Heart left ventricle (tissue), 16 donors: ENCODE results near the gene ACIN1. TPM values are rescaled to one million over a fixed set of nuclear protein-coding genes. Genes with fewer than 3 reads are reported as not detected.

Experiments
- ATAC-seq, 4 donors: fragments of 200-7000 bp; cut with Tn5 transposase; one replicate each; pipeline ENCODE4 v1.9.1; 2020 to 2022; ENCODE audit warnings: moderate library complexity in 4 of 4, mild to moderate bottlenecking in 3 of 4, moderate number of reproducible peaks in 1 of 4
- DNase-seq, 5 donors: peaks; one replicate each; pipeline ENCODE4 v3.0.0-alpha.2; 2020
- H3K27ac ChIP-seq, 12 donors: fragments of 200-600 bp; sonication (generic) in 4 of 12; one replicate each; pipeline versions ENCODE4 v1.5.0 to v1.8.0; 2016 to 2022; ENCODE audit warnings: mild to moderate bottlenecking in 2 of 12
- H3K27me3 ChIP-seq, 9 donors: fragments of 200-600 bp; sonication (generic) in 2 of 9; one replicate each; pipeline versions ENCODE4 v1.5.1 to v1.8.0; 2016 to 2022; ENCODE audit warnings: mild to moderate bottlenecking in 3 of 9
- H3K36me3 ChIP-seq, 9 donors: fragments of 200-600 bp; sonication (generic) in 2 of 9; one replicate each; pipeline versions ENCODE4 v1.5.0 to v1.8.0; 2018 to 2022; ENCODE audit warnings: mild to moderate bottlenecking in 2 of 9
- H3K4me1 ChIP-seq, 12 donors: fragments of 200-600 bp; sonication (generic) in 4 of 12; one replicate each; pipeline versions ENCODE4 v1.5.0 to v1.8.0; 2016 to 2022; ENCODE audit warnings: mild to moderate bottlenecking in 3 of 12
- H3K4me3 ChIP-seq, 12 donors: fragments of 200-600 bp; sonication (generic) in 4 of 12; one replicate each; pipeline versions ENCODE4 v1.5.0 to v1.8.0; 2017 to 2022; ENCODE audit warnings: mild to moderate bottlenecking in 9 of 12, moderate library complexity in 4 of 12
- H3K9me3 ChIP-seq, 12 donors: fragments of 200-600 bp; sonication (generic) in 4 of 12; one replicate each; pipeline versions ENCODE4 v1.5.0 to v1.8.0; 2016 to 2022; ENCODE audit warnings: mild to moderate bottlenecking in 1 of 12
- POLR2A ChIP-seq, 2 donors: fragments of 450-650 bp; IDR thresholded peaks; one replicate each; pipeline ENCODE4 v1.6.1; 2017; ENCODE audit warnings: antibody characterized with exemption in 2 of 2, mild to moderate bottlenecking in 2 of 2, moderate library complexity in 2 of 2
- WGBS, 4 donors: extraction: QIAGEN DNeasy Blood & Tissue Kit in 2 of 4; methylation state at CpG; one replicate each; pipeline versions ENCODE4 v1.1.5 to v1.1.7; 2013 to 2018; 5-methylcytosine and 5-hydroxymethylcytosine counted together
- intact Hi-C, 10 donors: fragments of 100-400 bp; cut with DNase I; formaldehyde crosslinking; loops; one replicate each; pipeline versions ENCODE4 v1.11.1 to v1.14.2; 2022
- polyA plus RNA-seq, 2 donors: library from polyadenylated mRNA; stranded (reverse); fragments of 200-250 nt; gene quantifications; one replicate each; pipeline ENCODE4 v1.2.3, GENCODE V29; 2013
- total RNA-seq, 9 donors: library from RNA; depleted of rRNA in 2 of 9; stranded (reverse); fragments of >200 nt in 2 of 9; fragmentation: NEBNext Ultra II Directional in 3 of 9; extraction: Animal tissue kit (Norgen Biotek cat#: 25700) in 3 of 9; gene quantifications; one replicate each; pipeline versions ENCODE4 v1.1.0 to v1.2.4, GENCODE V29; 2016 to 2023
- TF ChIP-seq, protein P1 (sequence below), 12 donors: fragments of 200-600 bp; sonication (generic) in 4 of 12; IDR thresholded peaks; one replicate each; pipeline versions ENCODE4 v1.5.0 to v1.8.0; 2018 to 2022; ENCODE audit warnings: antibody characterized with exemption in 12 of 12, mild to moderate bottlenecking in 5 of 12
- donor health status: ischemic (EF 13 %, LVEDD 7.1; RV severe dilation, severe dysfunction).
- donor health status: healthy with polysubstance abuse.
- donor health status: DM: no; HTN: yes; CAD: no.
- donor health status: DM: no; HTN: no; CAD: no.
- donor health status: ischemic (EF 25% LVEDD 6.9; RV normal size, moderate dysfunction).
- donor health status: ischemic (EF 25% LVEDD 5.7; RV mildly dilated, moderate dysfunction).
- donor health status: healthy.
- donor health status: DM: yes; HTN: yes; CAD: no.
- donor health status: ischemic (EF 35%, LVEDD 5.7; RV mildly dilated, moderate dysfunction).
- donor health status: nonischemic (EF 11% LVEDD 7.7; RV severe dilation, severe dysfunction).
- donor health status: DM: yes; HTN: yes; CAD: no.
- donor health status: PGD.
- donor health status: ischemic (EF 29% LVEDD 5.4; RV normal size, mild dysfunction).
- donor health status: nonischemic (EF 23%, LVEDD 6.1; RV moderate dilation, normal function).

Gene ACIN1
- total and polyA plus RNA-seq, 11 donors = 42.0 to 91.2 (median 65.6) TPM

DNA sequence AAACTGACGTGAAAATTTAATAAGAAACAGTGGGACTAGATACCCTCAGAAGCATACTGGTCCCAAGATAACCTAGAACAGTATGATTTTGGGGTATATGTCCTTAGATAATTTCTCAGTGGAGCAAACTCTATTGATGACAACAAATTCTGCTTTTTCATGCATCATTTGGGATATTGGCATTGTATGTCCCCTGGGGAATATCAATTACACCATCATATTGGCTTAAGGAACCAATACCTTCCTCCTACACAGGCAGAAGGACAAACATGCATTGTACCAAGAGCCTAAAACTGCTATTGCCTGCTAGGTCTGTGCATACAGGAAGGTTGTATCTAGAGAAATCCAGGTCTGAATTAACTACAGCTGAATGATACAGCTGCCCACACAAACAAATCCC lies 20.0 kb downstream of the ACIN1 start:
- DNase-seq (no peak), ATAC-seq (no peak)
- Histone ChIP-seq H3K4me3 (no peak overlapping the region), H3K36me3 (peaks cover 0 to 78% (median 77%) of the 10 kb centered on the region in 9 donors), H3K27me3 (no peaks in the 10 kb centered on the region), H3K27ac (no peak overlapping the region), H3K4me1 (peaks cover 5 to 55% (median 29%) of the 10 kb centered on the region in 12 donors), H3K9me3 (no peaks in the 10 kb centered on the region)
- intact Hi-C loops = loop anchor here in 5 of 10 donors (5.0 kb wide), 2 partner anchors 32 to 37 kb away; no protein-coding TSS in a partner anchor
- 88 to 95% (median 94%) methylated on average over 1 of the region's 1 CpG for WGBS, 4 donors
- TF ChIP-seq, protein P1, sequence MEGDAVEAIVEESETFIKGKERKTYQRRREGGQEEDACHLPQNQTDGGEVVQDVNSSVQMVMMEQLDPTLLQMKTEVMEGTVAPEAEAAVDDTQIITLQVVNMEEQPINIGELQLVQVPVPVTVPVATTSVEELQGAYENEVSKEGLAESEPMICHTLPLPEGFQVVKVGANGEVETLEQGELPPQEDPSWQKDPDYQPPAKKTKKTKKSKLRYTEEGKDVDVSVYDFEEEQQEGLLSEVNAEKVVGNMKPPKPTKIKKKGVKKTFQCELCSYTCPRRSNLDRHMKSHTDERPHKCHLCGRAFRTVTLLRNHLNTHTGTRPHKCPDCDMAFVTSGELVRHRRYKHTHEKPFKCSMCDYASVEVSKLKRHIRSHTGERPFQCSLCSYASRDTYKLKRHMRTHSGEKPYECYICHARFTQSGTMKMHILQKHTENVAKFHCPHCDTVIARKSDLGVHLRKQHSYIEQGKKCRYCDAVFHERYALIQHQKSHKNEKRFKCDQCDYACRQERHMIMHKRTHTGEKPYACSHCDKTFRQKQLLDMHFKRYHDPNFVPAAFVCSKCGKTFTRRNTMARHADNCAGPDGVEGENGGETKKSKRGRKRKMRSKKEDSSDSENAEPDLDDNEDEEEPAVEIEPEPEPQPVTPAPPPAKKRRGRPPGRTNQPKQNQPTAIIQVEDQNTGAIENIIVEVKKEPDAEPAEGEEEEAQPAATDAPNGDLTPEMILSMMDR (IDR thresholded peaks at IDR 0.05) = no peak
- no peak for TF ChIP-seq POLR2A (IDR thresholded peaks at IDR 0.05)

DNA sequence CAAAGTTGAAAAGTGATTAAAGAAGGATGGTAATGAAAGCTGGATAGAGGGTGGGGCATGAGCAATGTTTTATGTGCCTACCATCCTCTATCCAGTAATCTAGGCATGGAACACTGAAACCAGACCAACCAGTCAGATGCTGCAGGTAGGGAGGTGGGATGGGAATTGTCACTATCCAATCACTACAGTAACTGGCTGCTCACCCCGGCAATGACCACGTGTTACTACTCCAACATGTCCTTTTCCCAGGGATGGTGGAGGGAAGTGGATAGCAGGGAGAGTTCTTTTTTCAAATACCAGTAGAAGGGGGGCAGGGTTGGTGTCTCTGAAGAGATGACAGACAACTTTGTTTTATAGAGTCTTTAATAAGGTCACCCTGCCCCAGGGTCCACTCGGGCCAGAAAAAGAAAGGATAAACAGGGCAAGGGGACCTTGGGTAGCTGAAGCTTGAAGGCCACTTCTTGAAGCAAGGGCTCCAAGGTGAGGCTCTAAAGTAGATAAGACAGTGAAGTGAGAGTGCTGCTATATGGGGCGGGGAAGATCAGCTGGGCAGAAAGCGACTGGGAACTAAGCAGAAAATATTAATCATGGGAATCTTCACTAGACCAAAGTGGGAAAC lies 22.9 kb downstream of the ACIN1 start:
- WGBS, 4 donors = 38 to 42% (median 39%) methylated on average over 5 of the region's 5 CpGs
- H3K4me1 ChIP-seq = peaks cover 5 to 49% (median 31%) of the 10 kb centered on the region in 12 donors
- H3K4me3 ChIP-seq = peak overlapping the region; percentile 31 to 72 (median 67)

DNA sequence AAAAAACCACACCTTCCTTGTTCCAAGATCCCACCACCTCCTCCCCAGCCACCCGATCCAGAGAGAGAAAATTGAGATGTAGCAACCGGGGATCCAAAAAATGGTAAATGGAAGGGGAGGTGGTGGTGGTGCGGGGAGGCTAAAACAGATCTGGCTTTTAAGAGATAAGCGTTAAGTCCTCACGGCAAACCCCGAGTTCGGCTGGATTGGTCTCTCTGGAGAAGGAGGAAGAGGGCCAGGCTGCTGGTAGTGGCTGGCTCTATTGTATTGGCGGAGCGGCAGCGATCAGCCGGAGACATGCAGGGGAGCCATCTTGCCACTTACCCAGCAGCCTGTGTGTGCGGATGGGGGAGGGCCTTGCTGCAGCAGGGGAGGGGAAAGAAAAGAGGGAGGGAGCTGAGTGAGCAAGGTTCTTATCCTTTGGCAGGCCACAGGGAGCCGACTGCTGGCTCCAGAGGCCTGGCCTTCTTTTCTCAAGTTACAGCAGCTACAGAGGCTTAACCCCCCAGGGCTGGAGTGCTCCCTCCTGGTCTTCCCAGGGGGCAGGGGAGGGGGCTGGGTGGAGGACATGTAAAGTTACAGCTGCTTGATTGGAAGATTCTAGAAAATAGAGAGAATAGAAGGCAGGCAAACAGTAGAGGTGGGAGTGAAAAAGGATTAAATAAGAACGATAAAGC lies 23.6 kb downstream of the ACIN1 start:
- ATAC-seq = peak; percentile 88 to 94 (median 94)
- Histone ChIP-seq H3K36me3 (peaks cover 0 to 77% (median 65%) of the 10 kb centered on the region in 9 donors), H3K27ac (peak overlapping the region; percentile 49 to 90 (median 84)), H3K27me3 (no peaks in the 10 kb centered on the region), H3K4me3 (peak overlapping the region; percentile 31 to 72 (median 67)), H3K9me3 (no peaks in the 10 kb centered on the region), H3K4me1 (peaks cover 5 to 45% (median 30%) of the 10 kb centered on the region in 12 donors)
- TF ChIP-seq, protein P1 (IDR thresholded peaks at IDR 0.05) = no peak
- TF ChIP-seq POLR2A (IDR thresholded peaks at IDR 0.05) = peak in 1 of 2 donors; percentile 45
- peak; percentile 86 to 91 (median 89) for DNase-seq
- intact Hi-C loops = loop anchor here in 5 of 10 donors (5.0 kb wide), 2 partner anchors 36 to 41 kb away; no protein-coding TSS in a partner anchor
- WGBS, 4 donors = 1 to 4% (median 1%) methylated on average over 14 of the region's 14 CpGs

More for the DNA sequence above, 22.9 kb downstream of the ACIN1 start:
- ATAC-seq (peak in 3 of 4 donors; percentile 7 to 27 (median 12)), DNase-seq (no peak)
- TF ChIP-seq POLR2A (IDR thresholded peaks at IDR 0.05) = no peak
- TF ChIP-seq, protein P1 (IDR thresholded peaks at IDR 0.05) = no peak
- no peaks in the 10 kb centered on the region for H3K9me3 ChIP-seq
- peaks cover 0 to 77% (median 65%) of the 10 kb centered on the region in 9 donors for H3K36me3 ChIP-seq
- intact Hi-C loops = loop anchor here in 5 of 10 donors (5.0 kb wide), 2 partner anchors 35 to 40 kb away; no protein-coding TSS in a partner anchor
- peak overlapping the region; percentile 49 to 90 (median 84) for H3K27ac ChIP-seq
- H3K27me3 ChIP-seq = no peaks in the 10 kb centered on the region
